NCI-H748 (cell line): ENCODE data around the gene GNA12.
"Not testable (repeated sequence)": the region's sequence is repeated elsewhere in the genome, so short reads cannot be mapped to it uniquely, and the experiment has no call there.

Experiments
- DNase-seq: peaks from one replicate; lab custom pipeline; 2025; ENCODE audit not compliant: unreplicated experiment; lab: John Stamatoyannopoulos, UW

Gene GNA12

DNA sequence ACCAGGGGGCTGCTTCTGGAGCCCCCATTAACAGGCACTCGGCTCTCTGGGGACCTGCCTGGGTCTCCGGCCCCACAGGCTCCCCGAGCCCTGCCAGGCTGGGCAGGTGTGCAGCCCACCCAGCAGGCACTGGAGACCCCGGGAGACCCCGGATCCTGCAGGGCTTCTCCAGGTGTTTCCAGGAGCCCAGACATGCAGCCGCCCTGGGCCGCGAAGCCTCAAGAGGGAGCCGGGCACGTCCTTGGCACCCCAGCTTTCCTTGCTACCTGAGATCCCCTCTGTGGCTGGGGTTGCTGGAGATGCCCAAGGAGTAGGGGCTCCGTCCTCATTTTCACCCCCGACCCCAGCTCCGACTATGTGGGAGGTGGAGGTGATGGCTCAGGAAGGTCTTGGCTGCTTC, 163.9 kb downstream of the GNA12 start:
- no peak for DNase-seq

- DNase-seq = peak; percentile 55
Measured at GRCh38 chr7:2679135-2680127, 164.7 kb downstream of the GNA12 start.

DNA sequence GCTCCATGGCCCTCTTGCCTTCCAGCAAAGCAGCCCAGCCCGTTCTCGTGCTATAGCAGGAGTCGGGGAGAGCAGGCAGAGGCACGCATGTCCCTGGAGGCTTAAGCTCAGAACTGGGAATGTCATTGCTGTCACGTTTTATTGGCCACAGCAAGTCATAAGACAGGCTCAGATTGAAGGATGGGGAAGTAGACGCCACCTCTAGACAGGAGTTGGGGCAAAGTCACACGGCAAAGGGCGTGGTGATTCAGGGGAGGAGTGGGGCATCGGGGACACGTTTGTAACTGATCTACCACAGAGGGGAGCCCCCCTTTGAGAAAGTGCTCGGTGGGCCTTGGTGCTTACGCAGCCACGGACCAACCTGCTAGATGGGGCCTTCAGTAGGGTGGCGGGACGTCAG, 165.7 kb downstream of the GNA12 start:
- not testable (repeated sequence) for DNase-seq
